ENCODE data around the gene PRR16.

- TF ChIP-seq CTCF (conservative IDR thresholded peaks at IDR 0.05; ENCODE audit: low read length) (no peak), EZH2phosphoT487 (IDR thresholded peaks at IDR 0.05; ENCODE audit: borderline replicate concordance) (no peak)
These were observed 141.4 kb downstream of the PRR16 start for GRCh38 chr5:120605325-120606079.

All from Loucy (cell line).